Stromal cell of bone marrow (primary cell): ENCODE data around the gene NTM.

Source experiments
- DNase-seq: peaks from one replicate; pipeline ENCODE4 v3.0.0-alpha.2; 2012; ENCODE audit warnings: low read depth

The NTM gene

GRCh38 chr11:131964698-131965483, 594.5 kb downstream of the NTM start:
- DNase-seq, result no peak

GRCh38 chr11:131965504-131965903, 595.1 kb downstream of the NTM start:
- no peak for DNase-seq

- no peak for DNase-seq
These were observed 596.3 kb downstream of the NTM start for GRCh38 chr11:131966667-131967066.

DNA sequence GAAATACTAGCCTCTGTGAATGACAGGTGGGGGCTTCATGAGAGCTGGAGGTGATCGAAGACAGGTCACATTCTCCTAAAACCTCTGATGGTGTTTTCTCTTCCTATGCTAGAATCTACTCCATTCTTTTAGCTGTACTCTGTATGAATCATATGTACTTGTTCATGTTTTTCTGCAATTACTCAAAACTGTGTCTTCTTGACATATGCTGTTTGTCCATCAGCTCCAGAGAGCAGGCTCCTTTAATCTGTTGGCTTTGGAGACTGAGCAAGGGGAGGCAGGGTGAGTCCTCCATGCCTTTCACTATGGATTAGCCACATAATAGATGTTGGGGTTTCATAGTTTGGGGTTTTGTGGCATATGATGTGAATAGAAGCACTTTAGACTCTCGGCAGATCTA, 598.8 kb downstream of the NTM start:
- DNase-seq, result no peak

DNA sequence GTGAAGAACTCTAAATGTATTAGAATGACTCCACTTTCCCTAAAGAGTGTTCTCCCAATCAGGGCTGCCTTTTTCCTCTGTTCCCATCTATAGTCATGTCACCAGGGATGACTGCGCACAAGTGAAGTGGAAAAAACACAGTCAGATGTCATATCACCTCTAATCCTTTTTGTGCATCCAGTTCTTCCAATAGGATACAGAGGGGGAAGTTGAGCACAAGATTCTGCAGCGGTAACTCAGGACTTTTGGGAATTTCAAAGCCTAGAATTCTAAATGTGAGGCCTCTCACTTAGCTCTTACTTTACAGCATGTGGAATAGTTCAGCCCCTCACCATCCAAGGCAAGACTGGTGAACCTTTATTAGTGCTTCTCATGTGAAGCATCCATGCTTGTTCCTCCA, 602.6 kb downstream of the NTM start:
- no peak for DNase-seq

GRCh38 chr11:131975619-131976018, 605.2 kb downstream of the NTM start:
- no peak for DNase-seq

GRCh38 chr11:131976021-131976420, 605.6 kb downstream of the NTM start:
- no peak for DNase-seq

- DNase-seq, result no peak
These were observed 606.8 kb downstream of the NTM start for GRCh38 chr11:131977231-131977630.

GRCh38 chr11:131977854-131978253, 607.4 kb downstream of the NTM start:
- no peak for DNase-seq

DNA sequence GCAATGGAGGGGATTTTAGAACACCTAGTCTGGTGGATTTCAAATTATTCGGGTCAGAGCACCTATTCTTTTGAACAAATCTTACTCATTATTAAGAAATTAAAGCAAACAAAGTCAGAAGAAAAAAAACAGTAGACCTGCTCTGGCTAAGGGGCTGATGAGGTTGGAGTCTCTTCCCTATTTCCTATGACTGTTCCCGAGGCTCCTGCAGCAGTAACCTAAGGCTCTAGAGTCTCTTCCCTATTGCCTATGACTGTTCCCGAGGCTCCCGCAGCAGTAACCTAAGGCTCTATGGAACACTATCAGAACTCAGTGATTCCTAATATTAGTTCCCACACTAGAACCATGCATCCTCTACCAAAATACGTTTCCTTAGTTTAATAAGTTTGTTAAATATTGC, 607.9 kb downstream of the NTM start:
- no peak for DNase-seq

DNA sequence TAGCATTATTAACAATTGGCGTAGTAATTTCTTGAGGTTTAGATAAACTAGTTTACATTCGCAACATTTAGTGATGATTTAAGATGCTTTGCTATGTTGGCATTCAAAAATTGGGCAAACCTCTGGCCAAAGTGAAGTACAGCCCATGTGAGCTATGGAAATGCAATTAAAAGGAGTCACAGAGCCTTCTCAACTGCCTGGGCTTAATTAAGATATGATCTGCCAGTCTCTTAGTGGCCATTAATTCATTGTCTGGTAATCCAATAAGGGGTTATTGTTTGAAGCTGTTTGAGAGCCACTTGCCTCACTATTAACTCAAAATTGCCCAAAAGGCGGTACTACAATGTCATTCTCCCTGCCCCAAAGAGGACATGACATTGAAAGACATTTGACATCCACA, 608.9 kb downstream of the NTM start:
- DNase-seq, result no peak

DNA sequence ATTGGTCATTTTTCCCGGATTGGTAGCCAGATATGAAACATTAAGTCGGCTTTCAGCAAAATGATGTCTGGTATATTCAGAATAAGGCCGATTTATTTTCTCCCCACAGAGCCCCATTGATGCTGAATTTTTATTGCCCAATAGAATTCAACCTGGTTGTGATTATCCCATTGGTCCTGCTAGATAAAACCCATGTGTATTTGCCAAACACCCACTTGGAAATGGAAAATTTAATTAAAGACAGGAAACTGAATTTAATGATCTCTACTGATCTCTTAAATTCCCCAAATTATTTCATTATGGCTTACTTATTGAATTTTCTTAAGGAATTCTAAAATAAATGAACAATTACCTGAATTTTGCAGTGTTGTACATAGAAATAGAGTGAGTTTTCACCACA, 609.8 kb downstream of the NTM start:
- no peak for DNase-seq

GRCh38 chr11:131980888-131981668, 610.7 kb downstream of the NTM start:
- DNase-seq, result no peak

DNA sequence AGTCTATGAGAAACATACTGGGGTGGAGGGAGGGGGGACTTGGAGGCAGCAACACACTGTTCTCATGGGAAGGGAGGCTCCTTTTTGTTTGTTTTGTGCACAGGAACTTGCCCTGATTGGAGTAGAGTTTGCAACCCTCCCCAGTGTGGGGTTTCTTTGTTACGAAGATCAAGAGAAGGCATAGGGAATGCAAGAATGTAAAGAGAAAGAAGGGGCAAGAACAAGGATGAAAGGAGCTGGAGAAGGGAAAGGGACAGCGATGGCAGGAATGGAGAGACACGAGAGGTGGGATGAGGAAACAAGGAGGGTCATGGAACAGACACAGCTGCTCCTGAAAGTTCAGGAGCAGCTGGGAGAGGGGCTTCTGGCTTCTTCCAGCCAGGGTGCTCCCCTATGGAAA, 611.7 kb downstream of the NTM start:
- DNase-seq, result no peak

DNA sequence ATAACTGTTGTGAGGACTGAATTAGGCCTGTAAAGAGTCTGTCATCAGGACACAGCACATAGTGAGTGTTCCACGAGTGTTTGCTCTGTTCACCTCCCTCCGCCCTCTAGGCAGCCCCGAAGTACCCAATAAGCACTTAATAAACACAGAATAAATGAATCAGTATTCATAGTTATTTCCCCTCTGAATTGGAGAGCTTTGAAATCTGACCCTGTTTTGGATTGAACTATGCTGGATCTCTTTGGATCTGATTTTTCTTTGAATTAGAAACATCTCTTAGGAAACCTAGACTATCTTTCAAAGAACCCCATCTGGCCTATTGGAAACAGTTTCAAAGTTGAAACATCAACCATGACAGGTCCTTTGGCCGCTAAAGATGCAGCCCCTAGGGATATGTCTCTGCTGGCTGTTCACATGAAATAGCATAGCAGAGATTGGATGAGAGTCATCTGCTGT, 615.5 kb downstream of the NTM start:
- DNase-seq, result no peak

GRCh38 chr11:131987703-131988102, 617.3 kb downstream of the NTM start:
- no peak for DNase-seq

- DNase-seq, result no peak
These were observed 621.2 kb downstream of the NTM start for GRCh38 chr11:131991606-131992005.

GRCh38 chr11:131993246-131993645, 622.8 kb downstream of the NTM start:
- no peak for DNase-seq

DNA sequence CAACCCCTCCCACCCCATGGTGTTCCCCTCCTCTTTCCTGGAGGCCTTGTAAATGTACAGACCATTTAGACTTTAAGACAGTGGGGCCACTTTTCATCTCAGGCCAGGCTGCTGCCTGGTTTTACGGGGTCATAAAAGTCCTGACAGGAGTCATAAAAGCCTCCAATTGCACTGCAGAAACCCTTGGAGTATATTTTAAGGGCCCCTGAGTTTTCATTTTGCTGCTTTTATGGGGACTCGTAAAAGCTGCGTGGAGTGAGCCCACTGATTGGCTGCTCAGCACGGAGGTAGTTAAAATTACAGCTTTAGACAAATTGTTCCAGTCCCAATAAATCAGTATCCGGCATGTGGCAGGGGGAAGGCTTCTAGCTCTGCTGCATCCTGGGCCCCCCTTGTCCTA, 627.6 kb downstream of the NTM start:
- no peak for DNase-seq

DNA sequence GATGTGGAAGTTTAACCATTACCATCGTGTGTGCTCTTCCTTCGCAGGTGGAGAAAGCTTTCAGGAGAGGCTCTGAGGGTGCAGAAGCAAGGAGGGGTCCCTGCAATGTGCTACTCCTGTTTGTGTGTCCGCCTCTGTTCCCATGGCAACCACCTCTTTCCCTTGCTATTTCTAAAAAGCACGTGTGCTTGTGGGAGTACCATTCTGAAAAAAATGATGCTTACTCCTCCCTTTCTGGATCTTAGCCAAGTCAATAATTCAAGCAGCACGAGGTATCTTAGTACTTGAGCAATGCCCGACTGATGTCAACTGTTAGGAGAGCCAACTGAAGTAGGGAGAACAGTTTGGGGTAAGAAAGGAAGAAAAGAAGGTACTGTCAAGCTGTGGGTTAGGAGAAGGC, 628.7 kb downstream of the NTM start:
- no peak for DNase-seq

DNA sequence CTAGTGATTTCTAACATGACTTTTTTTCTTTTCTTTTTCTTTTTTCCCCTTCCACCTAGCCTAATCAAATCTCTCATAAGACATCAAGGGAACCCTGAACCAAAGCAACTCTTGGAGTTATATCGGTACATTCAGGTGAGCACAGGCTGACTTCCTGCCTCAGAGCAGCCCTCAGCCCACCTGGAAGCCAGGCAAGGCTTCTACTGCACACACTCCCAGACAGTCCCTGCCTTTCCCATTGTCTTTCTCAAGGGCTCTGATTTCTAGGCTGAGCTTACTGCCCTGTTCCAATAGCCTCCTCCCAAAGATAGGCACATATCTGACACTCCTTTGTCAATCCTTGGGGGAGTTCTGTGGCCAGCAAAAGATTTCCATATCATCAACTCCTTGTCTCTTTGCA, 629.5 kb downstream of the NTM start:
- DNase-seq, result no peak

DNA sequence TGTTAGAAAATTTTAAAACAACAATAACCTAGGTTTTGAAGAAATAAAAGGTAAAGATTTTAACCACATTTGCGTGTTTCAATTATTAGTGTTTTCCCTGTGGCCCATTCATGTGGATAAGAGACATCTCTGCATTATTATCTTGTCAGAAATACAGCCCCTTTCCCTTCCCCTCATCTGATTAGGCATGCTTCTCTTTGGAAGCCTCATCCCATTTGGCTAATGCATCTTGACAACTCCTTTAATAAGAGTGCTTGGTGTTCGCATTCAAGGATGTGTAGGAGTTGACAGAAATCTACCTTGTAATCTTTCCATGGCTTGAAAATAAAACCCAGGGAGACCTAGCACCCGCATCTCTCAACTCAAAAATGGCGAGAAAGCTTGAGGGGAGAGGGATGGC, 635.5 kb downstream of the NTM start:
- DNase-seq, result no peak

- DNase-seq, result no peak
These were observed 636.6 kb downstream of the NTM start for GRCh38 chr11:132006884-132007580.
